Adrenal gland (tissue), 5 donors: ENCODE data around the gene TMX4.
"Not testable (repeated sequence)": the region's sequence is repeated elsewhere in the genome, so short reads cannot be mapped to it uniquely, and the experiment has no call there.

Experiments used
- CTCF ChIP-seq, 6 experiments: fragments of 450-650 bp in 4 of 6; fragments of 200-600 bp in 2 of 6; sonication (generic) in 1 of 6; IDR thresholded peaks; 1 replicate in 5 of 6; 2 replicates in 1 of 6; pipeline versions ENCODE4 v1.5.1 to v1.8.0; 2016 to 2021; ENCODE audit warnings: antibody characterized with exemption in 6 of 6, mild to moderate bottlenecking in 2 of 6, moderate library complexity in 1 of 6
- POLR2A ChIP-seq, 2 donors: fragments of 450-650 bp; IDR thresholded peaks; one replicate each; pipeline ENCODE4 v1.6.1; 2017; ENCODE audit warnings: antibody characterized with exemption in 2 of 2, mild to moderate bottlenecking in 2 of 2, moderate library complexity in 1 of 2
- donor health status: DM: no; HTN: no; CAD: no.

- not testable (repeated sequence) for TF ChIP-seq POLR2A, CTCF (IDR thresholded peaks at IDR 0.05)
These were observed 12.0 kb upstream of the TMX4 start for GRCh38 chr20:8031539-8031938.
